ENCODE measurements around the gene PCED1B.
"Not testable (repeated sequence)": the region's sequence is repeated elsewhere in the genome, so short reads cannot be mapped to it uniquely, and the experiment has no call there.

- TF ChIP-seq CTCF (IDR thresholded peaks at IDR 0.05); EZH2 (IDR thresholded peaks at IDR 0.05; ENCODE audit: borderline replicate concordance, insufficient read depth, low read depth, low read length, poor library complexity, severe bottlenecking): not testable (repeated sequence)
Measured at GRCh38 chr12:47055856-47056255, 23.6 kb upstream of the PCED1B start.
